Transverse colon (tissue), 4 donors: ENCODE measurements around the gene ANO7. TPM values are rescaled to one million over a fixed set of nuclear protein-coding genes. Genes with fewer than 3 reads are reported as not detected.

Experiments used
- DNase-seq: peaks from one replicate; pipeline ENCODE4 v3.0.0-alpha.2; 2019
- H3K27ac ChIP-seq, 4 donors: fragments of 200-600 bp; sonication (generic); 2 replicates each; pipeline ENCODE4 v1.5.1; 2016 to 2018; ENCODE audit warnings: inconsistent platforms in 4 of 4
- H3K27me3 ChIP-seq: fragments of 200-600 bp; sonication (generic); 2 replicates; pipeline ENCODE4 v1.5.1; 2017; ENCODE audit warnings: inconsistent platforms
- H3K36me3 ChIP-seq, 4 donors: fragments of 200-600 bp; sonication (generic); 2 replicates each; pipeline ENCODE4 v1.5.1; 2017 to 2019; ENCODE audit warnings: inconsistent platforms in 4 of 4
- H3K4me1 ChIP-seq, 4 donors: fragments of 200-600 bp; sonication (generic); 2 replicates each; pipeline ENCODE4 v1.5.1; 2017 to 2020; ENCODE audit warnings: inconsistent platforms in 4 of 4
- H3K4me3 ChIP-seq, 4 donors: fragments of 200-600 bp; sonication (generic); 1 replicate in 1 of 4; 2 replicates in 3 of 4; pipeline versions ENCODE4 v1.5.1 to v1.6.1; 2017 to 2019; ENCODE audit warnings: inconsistent platforms in 4 of 4
- H3K9me3 ChIP-seq, 2 donors: fragments of 200-600 bp; sonication (generic); 2 replicates each; pipeline ENCODE4 v1.5.1; 2017 to 2019; ENCODE audit warnings: inconsistent platforms in 2 of 2
- CTCF ChIP-seq, 5 experiments: fragments of 200-600 bp in 3 of 5; fragments of 450-650 bp in 2 of 5; sonication (generic) in 3 of 5; IDR thresholded peaks; 1 replicate in 2 of 5; 2 replicates in 3 of 5; pipeline ENCODE4 v1.5.1; 2016 to 2017; ENCODE audit warnings: antibody characterized with exemption in 5 of 5, inconsistent platforms in 3 of 5, mild to moderate bottlenecking in 2 of 5, moderate library complexity in 1 of 5
- EP300 ChIP-seq: sonication (generic); formaldehyde crosslinking; IDR thresholded peaks from one replicate; pipeline ENCODE4 v1.6.1; 2017; ENCODE audit warnings: antibody characterized with exemption, low read depth
- POLR2A ChIP-seq: fragments of 450-650 bp; IDR thresholded peaks from one replicate; pipeline ENCODE4 v1.6.1; 2016; ENCODE audit warnings: antibody characterized with exemption, mild to moderate bottlenecking, moderate library complexity
- POLR2AphosphoS5 ChIP-seq, 3 donors: sonication (generic); formaldehyde crosslinking; IDR thresholded peaks; one replicate each; pipeline ENCODE4 v1.6.1; 2016; ENCODE audit warnings: antibody characterized with exemption in 3 of 3
- WGBS, 2 donors: methylation state at CpG; one replicate each; pipeline ENCODE4 v1.1.5; 2018; ENCODE audit warnings: low coverage in 1 of 2; 5-methylcytosine and 5-hydroxymethylcytosine counted together
- in situ Hi-C, 4 donors: fragments of 200-750 bp; cut with MboI; loops; one replicate each; pipeline versions ENCODE4 v1.15.0 to v1.15.1; 2017; ENCODE audit warnings: low sequenced_read_pairs in 3 of 4, low pct_ligation_motif_present in 1 of 4, low pct_unique_long_range_greater_than_20kb in 1 of 4
- intact Hi-C: fragments of 100-400 bp; cut with DNase I; formaldehyde crosslinking; loops from one replicate; pipeline ENCODE4 v1.15.1; 2023; ENCODE audit warnings: low total_unique reads
- total RNA-seq, 4 donors: library from RNA; depleted of rRNA; stranded (reverse); fragments of >200 nt; gene quantifications; one replicate each; pipeline ENCODE4 v1.1.0, GENCODE V29; 2016

Gene ANO7
- total RNA-seq, 4 donors from 2014 or later: 37.2 to 202 (median 71.0) TPM

GRCh38 chr2:241225983-241226382 lies 37.5 kb downstream of the ANO7 start:
- in situ Hi-C loops (no loop called here), intact Hi-C loops (no loop called here)
- H3K4me3 ChIP-seq: no peak overlapping the region
- H3K27me3 ChIP-seq: no peaks in the 10 kb centered on the region
- H3K27ac ChIP-seq: no peak overlapping the region
- peaks cover 0 to 39% (median 19%) of the 10 kb centered on the region in 4 donors for H3K36me3 ChIP-seq
- peaks cover 0 to 8% (median 0%) of the 10 kb centered on the region in 4 donors for H3K4me1 ChIP-seq
- WGBS, 2 donors: 93% methylated on average over 16 of the region's 16 CpGs; no CpG with 5 or more reads in 1 of the 2 donors
- TF ChIP-seq POLR2A: no peak
- TF ChIP-seq CTCF (IDR thresholded peaks at IDR 0.05): no peak
- no peak for TF ChIP-seq POLR2AphosphoS5 (IDR thresholded peaks at IDR 0.05)
- no peak for TF ChIP-seq EP300
- H3K9me3 ChIP-seq: no peaks in the 10 kb centered on the region
- no peak for DNase-seq

DNA sequence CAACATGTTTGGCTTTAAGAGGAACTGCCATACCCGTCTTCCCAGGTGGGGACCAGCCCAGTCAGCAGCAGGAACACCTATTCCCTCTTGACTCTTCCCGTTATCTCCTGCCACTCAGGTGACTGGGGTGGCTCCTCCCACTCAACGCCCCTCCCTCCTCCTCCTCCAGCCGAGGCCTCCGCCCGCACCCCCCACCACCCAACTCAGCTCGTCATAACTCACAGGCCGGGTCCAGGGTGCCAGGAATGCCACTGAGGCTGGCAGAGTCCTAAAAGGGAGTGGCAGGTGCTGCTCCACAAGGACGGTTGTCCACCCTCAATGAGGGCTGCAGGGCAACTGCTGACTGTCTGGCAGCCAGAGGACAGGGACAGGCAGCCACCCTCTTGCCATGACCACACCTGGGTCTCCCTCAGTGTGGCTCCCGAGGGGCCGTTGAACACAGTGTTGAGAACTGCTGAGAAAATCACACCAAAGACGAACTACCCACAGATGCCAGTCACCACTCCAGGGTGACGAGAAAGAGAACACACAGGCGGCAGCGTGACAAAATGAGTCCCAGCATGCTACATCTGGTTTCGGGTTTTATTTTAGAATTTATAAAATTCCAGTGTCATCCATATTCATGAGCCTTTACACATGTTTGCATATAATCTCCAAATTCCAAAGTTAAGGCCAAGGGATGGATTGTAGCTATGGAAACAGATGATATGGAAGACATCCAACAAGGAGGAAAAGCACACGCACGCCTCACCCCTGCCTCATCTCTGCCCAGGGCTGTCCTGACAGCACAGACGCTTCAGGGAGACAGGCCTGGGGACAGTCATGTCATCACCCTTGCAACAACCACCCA lies 38.5 kb downstream of the ANO7 start:
- Histone ChIP-seq H3K36me3 (peaks cover 0 to 41% (median 21%) of the 10 kb centered on the region in 4 donors), H3K27me3 (no peaks in the 10 kb centered on the region), H3K9me3 (no peaks in the 10 kb centered on the region), H3K27ac (no peak overlapping the region), H3K4me3 (no peak overlapping the region), H3K4me1 (peaks cover 0 to 8% (median 0%) of the 10 kb centered on the region in 4 donors)
- WGBS, 2 donors: 56 to 86% methylated on average over 4 to 19 of the region's 19 CpGs
- intact Hi-C loops: no loop called here
- no peak for TF ChIP-seq CTCF (IDR thresholded peaks at IDR 0.05)
- no peak for TF ChIP-seq POLR2A
- no peak for TF ChIP-seq POLR2AphosphoS5 (IDR thresholded peaks at IDR 0.05)
- TF ChIP-seq EP300: no peak
- in situ Hi-C loops: no loop called here
- no peak for DNase-seq

- Histone ChIP-seq H3K27ac (no peak overlapping the region), H3K4me1 (peaks cover 0 to 8% (median 0%) of the 10 kb centered on the region in 4 donors), H3K27me3 (no peaks in the 10 kb centered on the region), H3K4me3 (no peak overlapping the region), H3K36me3 (peaks cover 0 to 48% (median 24%) of the 10 kb centered on the region in 4 donors), H3K9me3 (no peaks in the 10 kb centered on the region)
- no peak for TF ChIP-seq POLR2AphosphoS5 (IDR thresholded peaks at IDR 0.05)
- in situ Hi-C loops (no loop called here), intact Hi-C loops (no loop called here)
- WGBS, 2 donors: 90% methylated on average over 4 to 8 of the region's 8 CpGs
- no peak for DNase-seq
These were observed 39.1 kb downstream of the ANO7 start for GRCh38 chr2:241227594-241227993.

DNA sequence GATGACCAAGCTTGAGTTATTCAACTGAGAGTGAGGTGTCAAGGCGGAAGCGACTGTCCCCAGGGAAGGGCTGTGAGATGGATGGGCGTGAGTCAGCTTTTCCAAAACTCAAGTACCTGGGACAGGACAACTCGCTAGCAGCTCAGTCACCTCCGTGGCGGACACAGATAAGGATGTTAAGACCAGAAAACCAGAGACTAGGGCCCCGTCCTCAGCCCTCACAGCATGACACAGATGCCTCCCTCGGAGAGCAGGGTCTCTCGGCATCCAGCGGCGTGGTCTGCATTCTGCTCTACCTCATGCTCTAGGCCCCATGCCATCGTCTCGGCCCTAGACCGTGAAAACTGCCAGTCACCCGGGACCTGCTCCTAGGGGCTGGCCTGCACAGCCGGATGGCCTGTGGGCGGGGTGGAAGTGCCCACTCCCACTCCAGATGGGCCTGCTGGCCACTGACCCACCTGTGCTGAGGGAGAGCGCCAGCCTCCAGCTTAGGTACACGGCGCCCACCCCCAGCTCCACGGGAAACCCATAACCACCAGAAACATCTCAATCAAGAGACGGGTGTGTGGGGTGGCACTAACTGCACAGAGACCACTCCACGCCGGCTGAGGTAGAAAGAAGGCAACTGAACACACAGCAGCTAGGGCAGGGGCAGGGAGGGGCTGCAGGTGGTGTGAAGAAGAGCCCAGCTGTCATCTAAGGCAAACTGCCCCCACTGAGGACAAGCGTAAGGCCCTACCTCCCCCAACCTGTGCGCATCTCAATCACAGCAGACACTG lies 39.8 kb downstream of the ANO7 start:
- intact Hi-C loops: no loop called here
- Histone ChIP-seq H3K4me1 (peaks cover 0 to 8% (median 0%) of the 10 kb centered on the region in 4 donors), H3K4me3 (no peak overlapping the region), H3K9me3 (no peaks in the 10 kb centered on the region), H3K36me3 (peaks cover 0 to 55% (median 28%) of the 10 kb centered on the region in 4 donors), H3K27me3 (no peaks in the 10 kb centered on the region), H3K27ac (no peak overlapping the region)
- no peak for DNase-seq
- 88 to 93% methylated on average over 7 to 25 of the region's 26 CpGs for WGBS, 2 donors
- TF ChIP-seq EP300: no peak
- no peak for TF ChIP-seq POLR2AphosphoS5 (IDR thresholded peaks at IDR 0.05)
- TF ChIP-seq CTCF (IDR thresholded peaks at IDR 0.05): no peak
- no peak for TF ChIP-seq POLR2A
- in situ Hi-C loops: no loop called here
